ENCODE measurements around the gene ROBO3. TPM values are rescaled to one million over a fixed set of nuclear protein-coding genes. Genes with fewer than 3 reads are reported as not detected.

Gene ROBO3, protein sequence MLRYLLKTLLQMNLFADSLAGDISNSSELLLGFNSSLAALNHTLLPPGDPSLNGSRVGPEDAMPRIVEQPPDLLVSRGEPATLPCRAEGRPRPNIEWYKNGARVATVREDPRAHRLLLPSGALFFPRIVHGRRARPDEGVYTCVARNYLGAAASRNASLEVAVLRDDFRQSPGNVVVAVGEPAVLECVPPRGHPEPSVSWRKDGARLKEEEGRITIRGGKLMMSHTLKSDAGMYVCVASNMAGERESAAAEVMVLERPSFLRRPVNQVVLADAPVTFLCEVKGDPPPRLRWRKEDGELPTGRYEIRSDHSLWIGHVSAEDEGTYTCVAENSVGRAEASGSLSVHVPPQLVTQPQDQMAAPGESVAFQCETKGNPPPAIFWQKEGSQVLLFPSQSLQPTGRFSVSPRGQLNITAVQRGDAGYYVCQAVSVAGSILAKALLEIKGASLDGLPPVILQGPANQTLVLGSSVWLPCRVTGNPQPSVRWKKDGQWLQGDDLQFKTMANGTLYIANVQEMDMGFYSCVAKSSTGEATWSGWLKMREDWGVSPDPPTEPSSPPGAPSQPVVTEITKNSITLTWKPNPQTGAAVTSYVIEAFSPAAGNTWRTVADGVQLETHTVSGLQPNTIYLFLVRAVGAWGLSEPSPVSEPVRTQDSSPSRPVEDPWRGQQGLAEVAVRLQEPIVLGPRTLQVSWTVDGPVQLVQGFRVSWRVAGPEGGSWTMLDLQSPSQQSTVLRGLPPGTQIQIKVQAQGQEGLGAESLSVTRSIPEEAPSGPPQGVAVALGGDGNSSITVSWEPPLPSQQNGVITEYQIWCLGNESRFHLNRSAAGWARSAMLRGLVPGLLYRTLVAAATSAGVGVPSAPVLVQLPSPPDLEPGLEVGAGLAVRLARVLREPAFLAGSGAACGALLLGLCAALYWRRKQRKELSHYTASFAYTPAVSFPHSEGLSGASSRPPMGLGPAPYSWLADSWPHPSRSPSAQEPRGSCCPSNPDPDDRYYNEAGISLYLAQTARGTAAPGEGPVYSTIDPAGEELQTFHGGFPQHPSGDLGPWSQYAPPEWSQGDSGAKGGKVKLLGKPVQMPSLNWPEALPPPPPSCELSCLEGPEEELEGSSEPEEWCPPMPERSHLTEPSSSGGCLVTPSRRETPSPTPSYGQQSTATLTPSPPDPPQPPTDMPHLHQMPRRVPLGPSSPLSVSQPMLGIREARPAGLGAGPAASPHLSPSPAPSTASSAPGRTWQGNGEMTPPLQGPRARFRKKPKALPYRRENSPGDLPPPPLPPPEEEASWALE (N-terminal part only)
- total RNA-seq (2014; rRNA removed; shearing (Covaris generic)) = 4.1 and 8.5 TPM in 2 replicates

DNA sequence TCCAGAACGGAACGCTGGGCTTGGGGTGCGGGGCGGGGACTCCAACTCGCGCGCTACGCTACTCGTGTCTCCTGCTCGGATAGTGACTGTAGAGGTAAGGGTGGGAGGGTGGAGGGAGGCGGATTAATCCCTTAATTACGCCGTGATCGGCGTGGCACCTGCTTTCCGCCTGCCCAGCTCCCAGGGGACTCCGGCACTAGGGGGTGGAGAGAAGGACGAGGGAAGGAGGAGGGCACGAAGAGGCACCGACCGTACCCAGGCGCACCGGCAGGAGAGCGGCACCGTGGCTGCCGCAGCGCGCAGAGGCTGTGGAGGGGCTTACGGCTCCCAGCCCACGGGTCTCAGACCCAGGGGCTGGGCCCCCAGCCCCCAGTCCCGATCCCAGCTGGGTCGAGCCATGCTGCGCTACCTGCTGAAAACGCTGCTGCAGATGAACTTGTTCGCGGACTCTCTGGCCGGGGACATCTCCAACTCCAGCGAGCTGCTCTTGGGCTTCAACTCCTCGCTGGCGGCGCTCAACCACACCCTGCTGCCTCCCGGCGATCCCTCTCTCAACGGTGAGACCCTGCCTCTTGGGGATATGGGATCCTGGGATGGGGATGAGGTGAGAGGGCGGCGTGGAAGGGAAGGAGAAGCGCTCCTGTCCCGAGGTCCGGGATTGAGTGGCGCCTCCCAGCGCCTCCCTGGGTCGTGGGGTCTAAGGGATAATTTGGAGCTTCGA lies at the start of gene ROBO3:
ROBO3 (plus strand) TSS at position 252 of the 721 bp plus-strand sequence; CDS start at position 398, 146 bp downstream.
- DNase-seq (ENCODE audit: low read depth in 1 of 2, low spot score in 2 of 2) = no peak
- no peaks in the 10 kb centered on the region for H3K36me3 ChIP-seq
- no peak within 1 kb of the TSS for H3K4me3 ChIP-seq
- peaks cover 41% of the 10 kb centered on the region for H3K27me3 ChIP-seq (replicated peaks)
- H3K9me3 ChIP-seq (replicated peaks) = no peaks in the 10 kb centered on the region
- peaks cover 4% of the 10 kb centered on the region; the same call in 1 of the 2 replicates for H3K4me1 ChIP-seq (replicated peaks)
- no peak within 1 kb of the TSS for H3K27ac ChIP-seq

DNA sequence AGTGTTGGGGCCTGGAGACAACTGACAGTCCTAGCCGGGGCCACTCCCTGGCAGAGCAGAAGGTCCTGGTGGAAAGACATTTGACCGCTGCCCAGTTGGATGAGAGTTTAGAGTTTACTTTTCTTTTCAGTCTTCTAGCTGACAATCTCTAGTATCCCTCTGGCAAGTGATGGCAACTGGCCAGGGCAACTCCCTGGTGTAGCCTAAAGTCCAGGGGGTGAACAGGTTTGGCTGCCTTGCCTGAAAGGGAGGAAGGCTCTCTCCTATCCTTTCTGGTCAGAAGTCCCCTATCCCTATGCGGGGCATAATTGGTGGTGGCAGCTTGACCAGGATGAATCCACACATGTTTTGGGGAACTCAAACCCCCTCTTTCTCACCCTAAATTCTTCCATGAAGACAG lies 48.2 kb upstream of the ROBO3 start:
- Histone ChIP-seq H3K36me3 (no peaks in the 10 kb centered on the region), H3K9me3 (replicated peaks) (no peaks in the 10 kb centered on the region), H3K27me3 (replicated peaks) (no peaks in the 10 kb centered on the region; the same call in 1 of the 2 replicates), H3K27ac (no peak overlapping the region), H3K4me3 (no peak overlapping the region), H3K4me1 (replicated peaks) (no peaks in the 10 kb centered on the region)
- DNase-seq (ENCODE audit: low read depth in 1 of 2, low spot score in 2 of 2) = no peak

DNA sequence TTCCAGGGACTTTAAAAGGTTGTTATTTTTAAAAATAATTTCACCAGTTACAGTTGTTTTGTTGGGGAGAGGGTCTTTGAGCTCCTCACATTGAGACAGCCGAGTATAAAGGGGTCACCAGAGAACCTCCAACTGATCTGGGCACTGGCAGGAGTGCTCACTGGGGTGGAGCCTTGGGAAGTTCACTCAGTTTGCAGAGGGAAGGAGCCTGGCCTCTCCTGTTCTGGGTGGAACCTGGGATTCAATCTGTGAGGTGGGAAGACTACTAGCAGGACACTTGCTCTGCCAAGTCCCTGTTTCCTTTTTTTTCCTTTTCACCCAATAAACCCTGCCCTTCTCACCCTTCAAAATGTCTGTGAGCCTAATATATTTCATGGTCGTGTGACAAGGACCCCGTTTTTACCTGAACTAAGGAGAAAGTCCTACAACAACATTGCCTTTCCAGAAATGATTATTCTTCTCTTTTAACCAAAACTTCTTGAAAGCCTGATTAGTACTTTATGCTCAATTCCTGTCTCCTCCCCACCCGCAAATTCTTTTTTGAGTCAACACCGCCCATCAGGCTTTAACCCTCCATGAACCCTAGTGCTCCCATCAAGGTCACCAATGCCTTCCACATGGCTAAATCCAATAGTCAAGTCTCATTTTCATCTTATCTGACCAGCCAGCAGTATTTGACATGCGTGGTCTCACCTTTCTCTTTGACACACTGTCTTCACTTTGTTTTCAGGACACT lies 43.1 kb upstream of the ROBO3 start:
- no peaks in the 10 kb centered on the region for H3K9me3 ChIP-seq (replicated peaks)
- H3K27ac ChIP-seq = no peak overlapping the region
- DNase-seq (ENCODE audit: low read depth in 1 of 2, low spot score in 2 of 2) = no peak
- no peaks in the 10 kb centered on the region for H3K4me1 ChIP-seq (replicated peaks)
- no peaks in the 10 kb centered on the region for H3K36me3 ChIP-seq
- no peaks in the 10 kb centered on the region; the same call in 1 of the 2 replicates for H3K27me3 ChIP-seq (replicated peaks)
- H3K4me3 ChIP-seq = no peak overlapping the region

DNA sequence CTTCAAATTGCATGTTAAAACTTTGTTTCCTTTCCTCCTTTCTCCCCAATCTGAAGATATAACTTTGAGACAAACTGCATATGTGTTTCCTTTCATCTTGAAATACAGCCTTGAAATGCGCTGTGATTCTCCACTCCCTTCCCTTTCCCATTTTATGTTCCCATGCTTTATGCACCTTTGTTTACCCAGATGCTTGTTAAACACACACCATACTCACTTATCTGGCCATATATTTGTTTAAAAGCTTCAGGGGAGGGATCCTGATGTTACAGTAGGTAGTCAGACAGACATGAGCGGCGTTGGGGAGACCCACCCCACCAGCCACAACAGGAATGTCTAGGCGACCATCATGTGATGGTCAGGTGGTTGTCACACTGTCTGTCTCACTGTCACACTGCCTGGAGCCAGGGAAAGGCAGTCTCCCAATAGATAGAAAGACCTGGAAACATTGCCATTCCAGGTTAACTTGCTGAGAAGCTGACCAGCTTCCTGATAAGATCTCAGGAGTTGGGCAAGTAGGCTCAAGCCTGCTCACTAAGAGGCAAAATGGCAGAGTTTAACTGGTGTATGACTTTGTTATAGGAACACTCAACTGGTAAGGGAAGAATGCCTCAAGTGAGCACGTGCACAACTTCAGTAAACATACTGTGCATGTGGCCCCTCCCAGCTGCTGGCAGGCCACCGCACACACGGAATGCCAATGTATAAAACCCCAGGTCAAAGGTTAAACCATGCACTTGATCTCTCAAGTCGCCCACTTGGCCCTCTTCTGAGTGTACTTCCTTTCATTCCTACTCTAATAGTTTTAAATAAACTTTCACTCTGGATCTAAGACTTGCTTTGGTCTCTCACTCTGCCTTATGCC lies 41.5 kb upstream of the ROBO3 start:
- Histone ChIP-seq H3K4me1 (replicated peaks) (no peaks in the 10 kb centered on the region), H3K4me3 (no peak overlapping the region), H3K27ac (no peak overlapping the region), H3K27me3 (replicated peaks) (no peaks in the 10 kb centered on the region; the same call in 1 of the 2 replicates), H3K36me3 (no peaks in the 10 kb centered on the region), H3K9me3 (replicated peaks) (no peaks in the 10 kb centered on the region)
- no peak for DNase-seq (ENCODE audit: low read depth in 1 of 2, low spot score in 2 of 2)

DNA sequence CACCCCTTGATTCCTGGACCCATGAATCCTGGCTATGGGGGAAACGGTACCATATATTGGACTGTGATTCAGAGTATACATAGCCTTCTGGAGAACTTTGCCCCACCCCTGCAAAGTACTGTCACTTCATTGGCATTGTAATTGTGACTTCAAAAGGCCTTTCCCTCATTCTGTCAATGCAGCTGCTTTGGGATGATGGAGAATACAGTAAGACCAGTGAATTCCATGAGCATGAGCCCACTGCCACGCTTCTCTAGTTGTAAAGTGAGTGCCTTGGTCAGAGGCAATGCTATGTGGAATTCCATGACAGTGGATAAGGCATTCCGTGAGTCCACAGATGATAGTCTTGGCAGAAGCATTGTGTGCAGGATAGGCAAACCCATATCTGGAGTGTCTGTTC lies 39.4 kb upstream of the ROBO3 start:
- DNase-seq (ENCODE audit: low read depth in 1 of 2, low spot score in 2 of 2) = no peak
- Histone ChIP-seq H3K4me3 (no peak overlapping the region), H3K36me3 (no peaks in the 10 kb centered on the region), H3K27ac (no peak overlapping the region), H3K9me3 (replicated peaks) (no peaks in the 10 kb centered on the region), H3K4me1 (replicated peaks) (no peaks in the 10 kb centered on the region), H3K27me3 (replicated peaks) (no peaks in the 10 kb centered on the region)

DNA sequence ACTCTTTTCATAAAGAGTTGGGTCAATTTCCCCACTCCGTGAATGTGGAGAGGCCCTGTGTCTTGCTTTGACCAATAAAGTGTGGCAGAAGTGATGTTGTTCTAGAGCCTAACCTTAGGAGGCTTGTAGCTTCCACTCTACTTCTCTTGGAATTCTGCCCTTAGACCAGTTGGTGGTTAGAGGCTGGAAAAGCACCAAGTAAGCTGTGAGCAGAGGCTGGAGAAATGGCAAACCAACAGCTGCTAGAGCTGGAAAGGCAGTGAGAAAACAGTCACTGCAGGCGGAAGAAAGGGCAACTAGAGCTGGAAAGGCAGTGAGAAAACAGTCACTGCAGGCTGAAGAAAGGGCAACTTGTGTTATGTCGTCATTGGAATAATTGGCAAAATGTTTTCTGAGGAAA lies 35.2 kb upstream of the ROBO3 start:
- Histone ChIP-seq H3K27ac (no peak overlapping the region), H3K9me3 (replicated peaks) (no peaks in the 10 kb centered on the region), H3K27me3 (replicated peaks) (no peaks in the 10 kb centered on the region), H3K36me3 (no peaks in the 10 kb centered on the region), H3K4me1 (replicated peaks) (no peaks in the 10 kb centered on the region), H3K4me3 (no peak overlapping the region)
- no peak for DNase-seq (ENCODE audit: low read depth in 1 of 2, low spot score in 2 of 2)

DNA sequence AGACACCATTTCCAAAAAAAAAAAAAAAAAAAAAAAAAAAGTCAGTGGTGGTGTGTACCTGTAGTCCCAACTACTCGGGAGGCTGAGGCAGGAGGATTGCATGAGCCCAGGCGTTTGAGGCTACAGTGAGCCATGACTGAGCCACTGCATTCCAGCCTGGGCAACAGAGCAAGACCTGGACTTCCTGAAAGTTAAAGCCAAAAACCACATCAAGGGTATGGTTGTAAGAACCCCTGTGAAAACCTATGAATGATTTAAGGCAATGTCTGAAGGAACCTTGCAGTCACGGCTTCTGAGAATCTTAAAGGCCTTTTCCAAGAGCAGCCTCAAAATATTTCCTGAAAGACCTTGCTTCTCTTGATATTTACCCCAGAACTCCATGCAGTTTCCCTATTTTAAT lies 34.5 kb upstream of the ROBO3 start:
- DNase-seq (ENCODE audit: low read depth in 1 of 2, low spot score in 2 of 2) = no peak
- no peak overlapping the region for H3K4me3 ChIP-seq
- no peak overlapping the region for H3K27ac ChIP-seq
- no peaks in the 10 kb centered on the region for H3K27me3 ChIP-seq (replicated peaks)
- H3K36me3 ChIP-seq = no peaks in the 10 kb centered on the region
- no peaks in the 10 kb centered on the region for H3K4me1 ChIP-seq (replicated peaks)
- H3K9me3 ChIP-seq (replicated peaks) = no peaks in the 10 kb centered on the region

DNA sequence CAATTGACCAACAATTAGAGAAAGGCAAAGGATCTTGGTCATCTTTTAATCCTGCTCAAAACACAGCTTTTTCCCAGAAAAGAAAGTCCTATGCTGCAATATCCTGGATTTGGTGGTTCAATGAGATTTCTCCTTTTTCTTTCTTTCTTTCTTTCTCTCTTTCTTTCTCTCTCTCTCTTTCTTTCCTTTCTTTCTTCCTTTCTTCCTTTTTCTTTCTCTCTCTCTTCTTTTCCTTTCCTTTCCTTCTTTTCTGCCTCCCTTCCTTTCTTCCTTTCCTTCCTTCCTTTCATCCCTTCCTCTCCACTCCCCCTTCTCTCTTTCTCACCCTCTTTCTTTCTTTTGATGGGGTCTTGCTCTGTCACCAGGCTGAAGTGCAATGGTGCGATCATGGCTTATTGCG lies 33.3 kb upstream of the ROBO3 start:
- Histone ChIP-seq H3K9me3 (replicated peaks) (no peaks in the 10 kb centered on the region), H3K4me1 (replicated peaks) (no peaks in the 10 kb centered on the region), H3K27ac (no peak overlapping the region), H3K36me3 (no peaks in the 10 kb centered on the region), H3K4me3 (no peak overlapping the region), H3K27me3 (replicated peaks) (no peaks in the 10 kb centered on the region)
- DNase-seq (ENCODE audit: low read depth in 1 of 2, low spot score in 2 of 2) = no peak

DNA sequence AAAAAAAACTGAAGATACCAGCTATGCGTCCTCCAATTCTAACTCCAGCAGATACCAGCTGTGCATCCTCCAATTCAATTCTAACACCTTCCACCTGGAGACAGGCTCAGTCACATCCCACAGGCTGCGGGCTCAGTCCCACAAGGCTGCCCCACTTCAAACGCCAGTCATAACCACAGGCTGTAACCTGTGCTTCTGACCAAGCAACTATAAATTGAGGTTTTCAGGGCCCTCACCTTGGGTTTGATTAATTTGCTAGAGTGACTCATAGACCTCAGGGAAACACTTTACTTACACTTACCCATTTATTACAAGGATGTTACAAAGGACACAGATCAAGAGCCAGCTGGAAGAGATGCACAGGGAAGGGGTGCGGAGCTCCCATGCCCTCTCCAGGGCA lies 32.7 kb upstream of the ROBO3 start:
- Histone ChIP-seq H3K27ac (no peak overlapping the region), H3K4me1 (replicated peaks) (no peaks in the 10 kb centered on the region), H3K27me3 (replicated peaks) (no peaks in the 10 kb centered on the region), H3K4me3 (no peak overlapping the region), H3K9me3 (replicated peaks) (no peaks in the 10 kb centered on the region), H3K36me3 (no peaks in the 10 kb centered on the region)
- DNase-seq (ENCODE audit: low read depth in 1 of 2, low spot score in 2 of 2) = no peak

DNA sequence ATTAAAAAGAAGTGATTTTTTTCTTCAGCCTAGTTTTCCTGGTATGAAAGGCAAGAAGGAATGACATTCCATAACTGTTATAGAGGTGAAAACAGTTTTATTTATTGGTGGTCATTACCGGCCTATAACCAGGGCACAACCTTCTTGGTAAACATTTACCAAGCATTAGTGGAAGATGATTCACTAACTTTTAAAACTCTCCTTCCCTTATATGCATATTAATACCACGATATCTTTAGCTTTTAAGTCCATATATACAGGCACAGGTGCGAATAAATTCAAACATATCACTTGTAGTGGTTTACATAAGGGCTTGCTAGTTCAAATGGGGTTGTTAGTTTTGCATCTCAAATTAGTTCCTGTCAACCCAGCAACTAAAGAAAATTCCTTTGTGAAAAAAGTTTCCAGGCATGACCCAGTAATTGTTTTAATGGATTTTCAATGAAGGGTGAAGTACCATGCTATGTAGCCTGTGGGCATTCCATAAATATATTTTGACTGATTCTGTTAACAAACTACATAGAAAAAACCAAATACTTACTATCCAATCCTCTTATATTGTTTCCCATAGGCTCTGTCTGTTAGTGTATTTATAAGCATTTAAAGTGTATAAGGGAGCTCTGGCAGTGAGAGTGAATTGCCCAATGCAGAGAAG lies 30.6 kb upstream of the ROBO3 start:
- no peaks in the 10 kb centered on the region for H3K9me3 ChIP-seq (replicated peaks)
- H3K27me3 ChIP-seq (replicated peaks) = peaks cover 10% of the 10 kb centered on the region
- 0 out of 2 replicates have a peak, but pooled peaks cover 5% of the 10 kb centered on the region for H3K4me1 ChIP-seq (replicated peaks)
- DNase-seq (ENCODE audit: low read depth in 1 of 2, low spot score in 2 of 2) = no peak
- H3K27ac ChIP-seq = no peak overlapping the region
- no peak overlapping the region for H3K4me3 ChIP-seq
- no peaks in the 10 kb centered on the region for H3K36me3 ChIP-seq

DNA sequence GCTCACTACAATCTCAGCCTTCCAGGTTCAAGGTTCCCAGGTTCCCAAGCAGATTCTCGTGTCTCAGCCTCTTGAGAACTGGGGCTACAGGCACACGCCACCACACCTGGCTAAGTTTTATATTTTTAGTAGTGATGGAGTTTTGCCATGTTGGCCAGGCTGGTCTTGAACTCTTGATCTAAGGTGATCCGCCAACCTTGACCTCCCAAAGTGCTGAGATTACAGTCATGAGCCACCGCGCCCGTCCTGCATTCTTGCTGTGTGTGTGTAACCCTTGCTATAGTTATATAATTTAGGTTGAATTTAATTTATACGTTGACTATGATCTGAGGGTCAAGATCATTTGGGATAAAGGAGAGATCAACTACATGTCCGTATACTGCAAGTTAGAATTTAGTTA lies 29.3 kb upstream of the ROBO3 start:
- H3K27me3 ChIP-seq (replicated peaks) = peaks cover 23% of the 10 kb centered on the region
- H3K9me3 ChIP-seq (replicated peaks) = no peaks in the 10 kb centered on the region
- no peak overlapping the region for H3K4me3 ChIP-seq
- H3K27ac ChIP-seq = no peak overlapping the region
- no peak for DNase-seq (ENCODE audit: low read depth in 1 of 2, low spot score in 2 of 2)
- H3K4me1 ChIP-seq (replicated peaks) = 0 out of 2 replicates have a peak, but pooled peaks cover 7% of the 10 kb centered on the region
- H3K36me3 ChIP-seq = no peaks in the 10 kb centered on the region

All from SJSA1 (cell line).